ENCODE results near the gene NEDD4L. TPM values are rescaled to one million over a fixed set of nuclear protein-coding genes. Genes with fewer than 3 reads are reported as not detected.

NEDD4L gene
- total and polyA plus RNA-seq, 4 donors: 10.2 to 20.3 (median 13.2) TPM

GRCh38 chr18:58148954-58149471, 105.0 kb downstream of the NEDD4L start:
- TF ChIP-seq, protein P1, sequence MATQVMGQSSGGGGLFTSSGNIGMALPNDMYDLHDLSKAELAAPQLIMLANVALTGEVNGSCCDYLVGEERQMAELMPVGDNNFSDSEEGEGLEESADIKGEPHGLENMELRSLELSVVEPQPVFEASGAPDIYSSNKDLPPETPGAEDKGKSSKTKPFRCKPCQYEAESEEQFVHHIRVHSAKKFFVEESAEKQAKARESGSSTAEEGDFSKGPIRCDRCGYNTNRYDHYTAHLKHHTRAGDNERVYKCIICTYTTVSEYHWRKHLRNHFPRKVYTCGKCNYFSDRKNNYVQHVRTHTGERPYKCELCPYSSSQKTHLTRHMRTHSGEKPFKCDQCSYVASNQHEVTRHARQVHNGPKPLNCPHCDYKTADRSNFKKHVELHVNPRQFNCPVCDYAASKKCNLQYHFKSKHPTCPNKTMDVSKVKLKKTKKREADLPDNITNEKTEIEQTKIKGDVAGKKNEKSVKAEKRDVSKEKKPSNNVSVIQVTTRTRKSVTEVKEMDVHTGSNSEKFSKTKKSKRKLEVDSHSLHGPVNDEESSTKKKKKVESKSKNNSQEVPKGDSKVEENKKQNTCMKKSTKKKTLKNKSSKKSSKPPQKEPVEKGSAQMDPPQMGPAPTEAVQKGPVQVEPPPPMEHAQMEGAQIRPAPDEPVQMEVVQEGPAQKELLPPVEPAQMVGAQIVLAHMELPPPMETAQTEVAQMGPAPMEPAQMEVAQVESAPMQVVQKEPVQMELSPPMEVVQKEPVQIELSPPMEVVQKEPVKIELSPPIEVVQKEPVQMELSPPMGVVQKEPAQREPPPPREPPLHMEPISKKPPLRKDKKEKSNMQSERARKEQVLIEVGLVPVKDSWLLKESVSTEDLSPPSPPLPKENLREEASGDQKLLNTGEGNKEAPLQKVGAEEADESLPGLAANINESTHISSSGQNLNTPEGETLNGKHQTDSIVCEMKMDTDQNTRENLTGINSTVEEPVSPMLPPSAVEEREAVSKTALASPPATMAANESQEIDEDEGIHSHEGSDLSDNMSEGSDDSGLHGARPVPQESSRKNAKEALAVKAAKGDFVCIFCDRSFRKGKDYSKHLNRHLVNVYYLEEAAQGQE (IDR thresholded peaks at IDR 0.05): no peak
- TF ChIP-seq TAF1 (conservative IDR thresholded peaks at IDR 0.05): no peak
- TF ChIP-seq, protein P2, sequence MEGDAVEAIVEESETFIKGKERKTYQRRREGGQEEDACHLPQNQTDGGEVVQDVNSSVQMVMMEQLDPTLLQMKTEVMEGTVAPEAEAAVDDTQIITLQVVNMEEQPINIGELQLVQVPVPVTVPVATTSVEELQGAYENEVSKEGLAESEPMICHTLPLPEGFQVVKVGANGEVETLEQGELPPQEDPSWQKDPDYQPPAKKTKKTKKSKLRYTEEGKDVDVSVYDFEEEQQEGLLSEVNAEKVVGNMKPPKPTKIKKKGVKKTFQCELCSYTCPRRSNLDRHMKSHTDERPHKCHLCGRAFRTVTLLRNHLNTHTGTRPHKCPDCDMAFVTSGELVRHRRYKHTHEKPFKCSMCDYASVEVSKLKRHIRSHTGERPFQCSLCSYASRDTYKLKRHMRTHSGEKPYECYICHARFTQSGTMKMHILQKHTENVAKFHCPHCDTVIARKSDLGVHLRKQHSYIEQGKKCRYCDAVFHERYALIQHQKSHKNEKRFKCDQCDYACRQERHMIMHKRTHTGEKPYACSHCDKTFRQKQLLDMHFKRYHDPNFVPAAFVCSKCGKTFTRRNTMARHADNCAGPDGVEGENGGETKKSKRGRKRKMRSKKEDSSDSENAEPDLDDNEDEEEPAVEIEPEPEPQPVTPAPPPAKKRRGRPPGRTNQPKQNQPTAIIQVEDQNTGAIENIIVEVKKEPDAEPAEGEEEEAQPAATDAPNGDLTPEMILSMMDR (IDR thresholded peaks at IDR 0.05; ENCODE audit: low read depth, low read length, missing input control): no peak
- TF ChIP-seq FOXA2 (IDR thresholded peaks at IDR 0.05): no peak
- no peak for TF ChIP-seq HNF4A (conservative IDR thresholded peaks at IDR 0.05)
- no peak for TF ChIP-seq ZBTB33 (IDR thresholded peaks at IDR 0.05)
- TF ChIP-seq EGR1 (IDR thresholded peaks at IDR 0.05; ENCODE audit: low read depth in 2 of 2): no peak
- no peak for TF ChIP-seq SP1 (IDR thresholded peaks at IDR 0.05)
- TF ChIP-seq HNF4G (IDR thresholded peaks at IDR 0.05): no peak
- no peak for TF ChIP-seq JUND (IDR thresholded peaks at IDR 0.05)
- no peak for TF ChIP-seq YY1 (IDR thresholded peaks at IDR 0.05)
- no peak for TF ChIP-seq RAD21 (IDR thresholded peaks at IDR 0.05)
- TF ChIP-seq, protein P3, sequence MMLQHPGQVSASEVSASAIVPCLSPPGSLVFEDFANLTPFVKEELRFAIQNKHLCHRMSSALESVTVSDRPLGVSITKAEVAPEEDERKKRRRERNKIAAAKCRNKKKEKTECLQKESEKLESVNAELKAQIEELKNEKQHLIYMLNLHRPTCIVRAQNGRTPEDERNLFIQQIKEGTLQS (IDR thresholded peaks at IDR 0.05): no peak
- no peak for TF ChIP-seq NR2F2 (IDR thresholded peaks at IDR 0.05)
- H3K27ac ChIP-seq (ENCODE audit: low read depth in 1 of 2, low read length in 2 of 2): no peak overlapping the region
- H3K9ac ChIP-seq (ENCODE audit: low read depth in 1 of 2, low read length in 2 of 2): no peak overlapping the region
- no peaks in the 10 kb centered on the region for H3K9me3 ChIP-seq (ENCODE audit: control insufficient read depth in 4 of 4, low read length in 3 of 4)
- WGBS: 70% methylated on average over 7 of the region's 7 CpGs
- no peaks in the 10 kb centered on the region for H3K27me3 ChIP-seq (ENCODE audit: control insufficient read depth in 4 of 4, insufficient read depth in 4 of 4, low read length in 3 of 4)
- no peaks in the 10 kb centered on the region for H3K36me3 ChIP-seq (ENCODE audit: control insufficient read depth in 4 of 4, insufficient read depth in 3 of 4, low read depth in 1 of 4, low read length in 3 of 4)
- no peak for DNase-seq (ENCODE audit: low spot score)
- H3K4me3 ChIP-seq (ENCODE audit: low read depth in 1 of 3, low read length in 3 of 3): no peak overlapping the region
- H3K4me1 ChIP-seq (ENCODE audit: control insufficient read depth in 4 of 4, insufficient read depth in 4 of 4, low read length in 3 of 4): peaks cover 0 to 13% (median 2%) of the 10 kb centered on the region in 4 donors

DNA sequence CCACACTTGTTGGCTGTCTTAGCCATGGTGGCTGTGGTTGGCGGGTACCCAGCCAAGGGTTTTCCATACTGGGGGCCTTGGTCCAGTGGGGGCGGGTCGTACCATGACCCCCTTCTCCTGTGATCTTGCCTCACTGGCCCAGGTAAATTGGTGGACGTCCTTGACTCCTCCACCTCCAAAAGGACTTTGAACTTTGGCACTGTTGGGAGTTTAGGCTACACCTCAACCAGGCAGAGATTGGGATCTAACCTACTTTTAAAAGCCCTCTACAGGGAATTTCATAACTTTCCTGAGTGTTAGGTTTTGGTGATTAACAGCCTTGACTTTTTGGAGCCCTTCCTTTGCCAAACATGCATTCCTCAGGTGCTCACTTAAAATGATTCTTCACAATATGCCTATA, 106.7 kb downstream of the NEDD4L start:
- Histone ChIP-seq H3K4me1 (ENCODE audit: control insufficient read depth in 4 of 4, insufficient read depth in 4 of 4, low read length in 3 of 4) (peaks cover 0 to 13% (median 2%) of the 10 kb centered on the region in 4 donors), H3K27ac (ENCODE audit: low read depth in 1 of 2, low read length in 2 of 2) (no peak overlapping the region), H3K36me3 (ENCODE audit: control insufficient read depth in 4 of 4, insufficient read depth in 3 of 4, low read depth in 1 of 4, low read length in 3 of 4) (no peaks in the 10 kb centered on the region), H3K9me3 (ENCODE audit: control insufficient read depth in 4 of 4, low read length in 3 of 4) (no peaks in the 10 kb centered on the region), H3K9ac (ENCODE audit: low read depth in 1 of 2, low read length in 2 of 2) (no peak overlapping the region), H3K27me3 (ENCODE audit: control insufficient read depth in 4 of 4, insufficient read depth in 4 of 4, low read length in 3 of 4) (no peaks in the 10 kb centered on the region), H3K4me3 (ENCODE audit: low read depth in 1 of 3, low read length in 3 of 3) (no peak overlapping the region)
- TF ChIP-seq RXRA (IDR thresholded peaks at IDR 0.05) (peak; percentile 52 to 56), SP1 (IDR thresholded peaks at IDR 0.05) (no peak), HNF4G (IDR thresholded peaks at IDR 0.05) (peak; percentile 21), JUND (IDR thresholded peaks at IDR 0.05) (no peak), HNF4A (conservative IDR thresholded peaks at IDR 0.05) (peak; percentile 74 to 82)
- DNase-seq (ENCODE audit: low spot score): no peak
- WGBS: 74% methylated on average over 4 of the region's 4 CpGs

Data from liver (tissue), 9 donors.